HCT116 (cell line): ENCODE measurements around the gene ZDHHC9. TPM values are rescaled to one million over a fixed set of nuclear protein-coding genes. Genes with fewer than 3 reads are reported as not detected.

Experiments
- total RNA-seq: library from RNA; stranded (reverse); gene quantifications from one replicate; pipeline ENCODE4 v1.2.1, GENCODE V29; 2021; ENCODE audit not compliant: unreplicated experiment

ZDHHC9 gene
- total RNA-seq, 1 experiment from 2014 or later: 18.9 TPM

Other genes with a start within 250 kb of the ZDHHC9 start
- 0.22 TPM for gene APLN, start 188.9 kb downstream of the ZDHHC9 start, total RNA-seq
- gene XPNPEP2, start 104.9 kb downstream of the ZDHHC9 start, total RNA-seq: not detected
- gene SASH3, start 63.9 kb downstream of the ZDHHC9 start, total RNA-seq: 0.42 TPM
- gene UTP14A, start 62.3 kb upstream of the ZDHHC9 start, total RNA-seq: 28.3 TPM
- gene BCORL1, start 138.7 kb upstream of the ZDHHC9 start, total RNA-seq: 30.8 TPM